ENCODE data around the gene COL12A1. TPM values are rescaled to one million over a fixed set of nuclear protein-coding genes. Genes with fewer than 3 reads are reported as not detected.

The COL12A1 gene
- total and polyA plus RNA-seq, 3 experiments from 2014 or later: not detected

- DNase-seq: no peak
- H3K4me3 ChIP-seq (ENCODE audit: low read length): no peak overlapping the region
- no peaks in the 10 kb centered on the region for H3K36me3 ChIP-seq (ENCODE audit: insufficient read depth, low read length)
- H3K4me1 ChIP-seq (ENCODE audit: insufficient read depth, low read length): no peaks in the 10 kb centered on the region
- Mint-ChIP-seq H3K4me3 (no peak overlapping the region), H3K9me3 (peaks cover 0 to 8% (median 2%) of the 10 kb centered on the region in 5 donors), H3K36me3 (no peaks in the 10 kb centered on the region), H3K27me3 (peaks cover 6 to 21% of the 10 kb centered on the region in 2 donors), H3K4me1 (no peaks in the 10 kb centered on the region), H3K27ac (no peak overlapping the region)
- no peaks in the 10 kb centered on the region for H3K27me3 ChIP-seq (ENCODE audit: insufficient read depth, low read length, poor library complexity, severe bottlenecking)
- CTCF ChIA-PET: no interaction called here
- no peaks in the 10 kb centered on the region for H3K9me3 ChIP-seq (ENCODE audit: low read length)
- POLR2A ChIA-PET: no interaction called here
- no peak overlapping the region for H3K27ac ChIP-seq (ENCODE audit: low read depth, low read length)
Measured at GRCh38 chr6:75081921-75082320, 123.9 kb downstream of the COL12A1 start.

- Histone ChIP-seq H3K27me3 (ENCODE audit: insufficient read depth, low read length, poor library complexity, severe bottlenecking) (no peaks in the 10 kb centered on the region), H3K36me3 (ENCODE audit: insufficient read depth, low read length) (no peaks in the 10 kb centered on the region), H3K4me3 (ENCODE audit: low read length) (no peak overlapping the region), H3K27ac (ENCODE audit: low read depth, low read length) (no peak overlapping the region), H3K4me1 (ENCODE audit: insufficient read depth, low read length) (no peaks in the 10 kb centered on the region), H3K9me3 (ENCODE audit: low read length) (no peaks in the 10 kb centered on the region)
- Mint-ChIP-seq H3K4me3 (no peak overlapping the region), H3K4me1 (no peaks in the 10 kb centered on the region), H3K27ac (no peak overlapping the region), H3K27me3 (peaks cover 6 to 18% of the 10 kb centered on the region in 2 donors), H3K9me3 (peaks cover 0 to 8% (median 2%) of the 10 kb centered on the region in 5 donors), H3K36me3 (no peaks in the 10 kb centered on the region)
- POLR2A ChIA-PET: no interaction called here
- no peak for DNase-seq
- CTCF ChIA-PET: no interaction called here
Measured at GRCh38 chr6:75081047-75081446, 124.8 kb downstream of the COL12A1 start.

DNA sequence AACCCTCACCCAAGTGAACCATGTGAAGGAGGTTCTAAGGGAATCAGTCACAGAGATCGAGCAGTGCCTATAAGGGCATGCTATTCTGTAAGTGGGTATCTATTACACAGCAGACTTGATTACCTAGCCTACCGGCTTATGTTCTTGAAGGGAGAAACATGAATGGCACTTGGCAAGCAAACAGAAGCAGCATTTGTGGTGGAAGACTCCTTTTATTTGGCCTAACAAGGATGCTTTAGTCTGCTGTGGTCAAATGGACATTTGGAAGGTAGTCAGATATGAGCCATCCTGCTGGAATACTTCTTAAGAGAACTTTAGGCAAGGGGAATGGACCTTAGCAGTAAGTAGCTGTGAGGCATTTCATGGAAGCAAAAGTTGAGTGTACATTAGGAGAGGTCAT lies 126.3 kb downstream of the COL12A1 start:
- Histone ChIP-seq H3K36me3 (ENCODE audit: insufficient read depth, low read length) (no peaks in the 10 kb centered on the region), H3K4me1 (ENCODE audit: insufficient read depth, low read length) (no peaks in the 10 kb centered on the region), H3K27me3 (ENCODE audit: insufficient read depth, low read length, poor library complexity, severe bottlenecking) (no peaks in the 10 kb centered on the region), H3K4me3 (ENCODE audit: low read length) (no peak overlapping the region), H3K9me3 (ENCODE audit: low read length) (no peaks in the 10 kb centered on the region), H3K27ac (ENCODE audit: low read depth, low read length) (no peak overlapping the region)
- ChIA-PET CTCF (no interaction called here), POLR2A (no interaction called here)
- Mint-ChIP-seq H3K36me3 (no peaks in the 10 kb centered on the region), H3K4me3 (no peak overlapping the region), H3K9me3 (peaks cover 0 to 2% (median 2%) of the 10 kb centered on the region in 5 donors), H3K27me3 (peaks cover 3 to 5% of the 10 kb centered on the region in 2 donors), H3K4me1 (no peaks in the 10 kb centered on the region), H3K27ac (no peak overlapping the region)
- no peak for DNase-seq

- Mint-ChIP-seq H3K27me3 (no peaks in the 10 kb centered on the region), H3K9me3 (peaks cover 0 to 2% (median 0%) of the 10 kb centered on the region in 5 donors), H3K36me3 (no peaks in the 10 kb centered on the region), H3K4me3 (no peak overlapping the region), H3K4me1 (no peaks in the 10 kb centered on the region), H3K27ac (no peak overlapping the region)
- POLR2A ChIA-PET: no interaction called here
- no peak for DNase-seq
- Histone ChIP-seq H3K36me3 (ENCODE audit: insufficient read depth, low read length) (no peaks in the 10 kb centered on the region), H3K27ac (ENCODE audit: low read depth, low read length) (no peak overlapping the region), H3K4me1 (ENCODE audit: insufficient read depth, low read length) (no peaks in the 10 kb centered on the region), H3K4me3 (ENCODE audit: low read length) (no peak overlapping the region), H3K9me3 (ENCODE audit: low read length) (no peaks in the 10 kb centered on the region), H3K27me3 (ENCODE audit: insufficient read depth, low read length, poor library complexity, severe bottlenecking) (no peaks in the 10 kb centered on the region)
- CTCF ChIA-PET: no interaction called here
Measured at GRCh38 chr6:75077701-75078100, 128.2 kb downstream of the COL12A1 start.

DNA sequence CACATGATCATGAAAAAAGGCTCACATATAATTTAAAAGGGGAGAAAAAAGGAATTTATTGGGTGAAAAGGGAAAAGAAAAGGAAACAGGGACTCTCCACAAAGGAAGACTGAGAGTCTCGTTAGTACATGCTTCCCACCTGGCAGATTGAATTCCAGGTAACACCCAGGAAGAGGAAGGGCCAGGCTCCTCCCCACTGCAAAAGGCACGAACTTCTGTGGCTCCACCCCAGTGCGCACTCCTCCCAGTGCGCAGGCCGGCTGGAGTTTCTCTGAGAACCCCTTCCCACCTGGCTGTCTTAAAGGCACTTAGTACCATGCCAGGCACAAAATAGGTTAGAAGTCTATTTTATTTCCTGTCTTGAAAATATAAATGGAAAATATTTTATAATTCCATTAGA lies 129.8 kb downstream of the COL12A1 start:
- H3K36me3 Mint-ChIP-seq: no peaks in the 10 kb centered on the region

GRCh38 chr6:75070244-75070643 lies 135.6 kb downstream of the COL12A1 start:
- POLR2A ChIA-PET: no interaction called here
- Mint-ChIP-seq H3K27me3 (no peaks in the 10 kb centered on the region), H3K4me1 (no peaks in the 10 kb centered on the region), H3K27ac (no peak overlapping the region), H3K9me3 (peaks cover 0 to 3% (median 0%) of the 10 kb centered on the region in 5 donors), H3K4me3 (no peak overlapping the region), H3K36me3 (no peaks in the 10 kb centered on the region)
- Histone ChIP-seq H3K9me3 (ENCODE audit: low read length) (no peaks in the 10 kb centered on the region), H3K36me3 (ENCODE audit: insufficient read depth, low read length) (no peaks in the 10 kb centered on the region), H3K27ac (ENCODE audit: low read depth, low read length) (no peak overlapping the region), H3K4me3 (ENCODE audit: low read length) (no peak overlapping the region), H3K4me1 (ENCODE audit: insufficient read depth, low read length) (no peaks in the 10 kb centered on the region), H3K27me3 (ENCODE audit: insufficient read depth, low read length, poor library complexity, severe bottlenecking) (no peaks in the 10 kb centered on the region)
- CTCF ChIA-PET: no interaction called here
- DNase-seq: no peak

More for the DNA sequence above, 129.8 kb downstream of the COL12A1 start:
- ChIA-PET CTCF (no interaction called here), POLR2A (no interaction called here)
- no peaks in the 10 kb centered on the region for H3K9me3 Mint-ChIP-seq
- DNase-seq: no peak
- Histone ChIP-seq H3K9me3 (ENCODE audit: low read length) (no peaks in the 10 kb centered on the region), H3K27me3 (ENCODE audit: insufficient read depth, low read length, poor library complexity, severe bottlenecking) (no peaks in the 10 kb centered on the region), H3K27ac (ENCODE audit: low read depth, low read length) (no peak overlapping the region), H3K36me3 (ENCODE audit: insufficient read depth, low read length) (no peaks in the 10 kb centered on the region), H3K4me1 (ENCODE audit: insufficient read depth, low read length) (no peaks in the 10 kb centered on the region), H3K4me3 (ENCODE audit: low read length) (no peak overlapping the region)
- H3K27me3 Mint-ChIP-seq: no peaks in the 10 kb centered on the region
- H3K4me1 Mint-ChIP-seq: no peaks in the 10 kb centered on the region
- no peak overlapping the region for H3K4me3 Mint-ChIP-seq
- H3K27ac Mint-ChIP-seq: no peak overlapping the region

- Mint-ChIP-seq H3K36me3 (no peaks in the 10 kb centered on the region), H3K27ac (no peak overlapping the region), H3K9me3 (peaks cover 0 to under 1% (median 0%) of the 10 kb centered on the region in 5 donors), H3K4me1 (no peaks in the 10 kb centered on the region), H3K27me3 (no peaks in the 10 kb centered on the region), H3K4me3 (no peak overlapping the region)
- Histone ChIP-seq H3K4me3 (ENCODE audit: low read length) (no peak overlapping the region), H3K9me3 (ENCODE audit: low read length) (no peaks in the 10 kb centered on the region), H3K27ac (ENCODE audit: low read depth, low read length) (no peak overlapping the region), H3K27me3 (ENCODE audit: insufficient read depth, low read length, poor library complexity, severe bottlenecking) (no peaks in the 10 kb centered on the region), H3K4me1 (ENCODE audit: insufficient read depth, low read length) (no peaks in the 10 kb centered on the region), H3K36me3 (ENCODE audit: insufficient read depth, low read length) (no peaks in the 10 kb centered on the region)
- ChIA-PET CTCF (no interaction called here), POLR2A (no interaction called here)
- DNase-seq: no peak
Measured at GRCh38 chr6:75065523-75065922, 140.3 kb downstream of the COL12A1 start.

GRCh38 chr6:75052491-75052890 lies 153.4 kb downstream of the COL12A1 start:
- no peak overlapping the region for H3K27ac ChIP-seq (ENCODE audit: low read depth, low read length)
- CTCF ChIA-PET: no interaction called here
- Mint-ChIP-seq H3K4me1 (no peaks in the 10 kb centered on the region), H3K36me3 (no peaks in the 10 kb centered on the region), H3K27me3 (no peaks in the 10 kb centered on the region), H3K4me3 (no peak overlapping the region), H3K27ac (no peak overlapping the region), H3K9me3 (peaks cover 0 to 2% (median 0%) of the 10 kb centered on the region in 5 donors)
- H3K27me3 ChIP-seq (ENCODE audit: insufficient read depth, low read length, poor library complexity, severe bottlenecking): no peaks in the 10 kb centered on the region
- no peaks in the 10 kb centered on the region for H3K36me3 ChIP-seq (ENCODE audit: insufficient read depth, low read length)
- DNase-seq: no peak
- no peaks in the 10 kb centered on the region for H3K9me3 ChIP-seq (ENCODE audit: low read length)
- H3K4me1 ChIP-seq (ENCODE audit: insufficient read depth, low read length): no peaks in the 10 kb centered on the region
- no peak overlapping the region for H3K4me3 ChIP-seq (ENCODE audit: low read length)
- POLR2A ChIA-PET: no interaction called here

- no peak for DNase-seq
- Histone ChIP-seq H3K9me3 (ENCODE audit: low read length) (no peaks in the 10 kb centered on the region), H3K27me3 (ENCODE audit: insufficient read depth, low read length, poor library complexity, severe bottlenecking) (no peaks in the 10 kb centered on the region), H3K36me3 (ENCODE audit: insufficient read depth, low read length) (no peaks in the 10 kb centered on the region), H3K4me3 (ENCODE audit: low read length) (no peak overlapping the region), H3K27ac (ENCODE audit: low read depth, low read length) (no peak overlapping the region), H3K4me1 (ENCODE audit: insufficient read depth, low read length) (no peaks in the 10 kb centered on the region)
- CTCF ChIA-PET: no interaction called here
- H3K27ac Mint-ChIP-seq: no peak overlapping the region
- POLR2A ChIA-PET: no interaction called here
- no peak overlapping the region for H3K4me3 Mint-ChIP-seq
- no peaks in the 10 kb centered on the region for H3K27me3 Mint-ChIP-seq
- H3K9me3 Mint-ChIP-seq: peaks cover 0 to 12% (median 2%) of the 10 kb centered on the region in 5 donors
- no peaks in the 10 kb centered on the region for H3K4me1 Mint-ChIP-seq
- H3K36me3 Mint-ChIP-seq: no peaks in the 10 kb centered on the region
Measured at GRCh38 chr6:75049308-75049707, 156.5 kb downstream of the COL12A1 start.
